ENCODE results near the gene MYEOV. TPM values are rescaled to one million over a fixed set of nuclear protein-coding genes. Genes with fewer than 3 reads are reported as not detected.

Gene MYEOV
- total RNA-seq, 3 donors from 2014 or later (not counting 1 experiment from before 2014, with no cell fraction given): 1.1 to 1.2 TPM; not detected in 1

DNA sequence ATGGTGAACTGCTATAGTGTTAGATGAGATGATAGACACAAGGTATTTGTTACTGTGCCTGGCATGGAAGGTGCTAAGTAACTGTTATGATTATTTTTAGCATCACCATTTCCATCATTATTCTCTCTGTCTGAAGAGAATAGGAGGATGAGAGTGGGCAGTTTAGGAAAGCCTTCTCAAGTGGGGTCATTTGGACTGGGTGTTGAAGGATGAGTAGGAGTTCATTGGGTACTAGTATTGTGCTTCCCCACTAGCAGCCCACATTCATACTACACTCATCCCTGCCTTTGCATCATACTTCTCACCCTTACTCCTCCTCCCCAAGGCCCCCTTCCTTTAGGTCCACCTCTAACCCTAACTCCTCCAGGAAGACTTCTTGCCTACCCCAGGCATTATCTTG, 20.6 kb downstream of the MYEOV start:
- peaks cover 24% of the 10 kb centered on the region for H3K4me1 ChIP-seq (ENCODE audit: control insufficient read depth, insufficient read depth, low read length)
- no peak overlapping the region for H3K4me3 ChIP-seq (ENCODE audit: low read length)
- intact Hi-C loops (cut with micrococcal nuclease): no loop called here
- Mint-ChIP-seq H3K36me3 (no peaks in the 10 kb centered on the region), H3K27ac (no peak overlapping the region), H3K4me3 (no peak overlapping the region), H3K27me3 (ENCODE audit: low read depth in 2 of 2) (peaks cover 3 to 36% of the 10 kb centered on the region in 2 donors), H3K9me3 (no peaks in the 10 kb centered on the region), H3K4me1 (peaks cover 28 to 37% of the 10 kb centered on the region in 2 donors)
- no peak for ATAC-seq
- no peak overlapping the region for H3K27ac ChIP-seq (ENCODE audit: low read length)
- H3K9me3 ChIP-seq (ENCODE audit: control insufficient read depth, insufficient read depth, low read length): no peaks in the 10 kb centered on the region
- H3K27me3 ChIP-seq (ENCODE audit: control insufficient read depth, insufficient read depth, low read length): no peaks in the 10 kb centered on the region
- H3K36me3 ChIP-seq (ENCODE audit: control insufficient read depth, insufficient read depth, low read length): no peaks in the 10 kb centered on the region
- DNase-seq: no peak
- TF ChIP-seq CTCF (IDR thresholded peaks at IDR 0.05): no peak

DNA sequence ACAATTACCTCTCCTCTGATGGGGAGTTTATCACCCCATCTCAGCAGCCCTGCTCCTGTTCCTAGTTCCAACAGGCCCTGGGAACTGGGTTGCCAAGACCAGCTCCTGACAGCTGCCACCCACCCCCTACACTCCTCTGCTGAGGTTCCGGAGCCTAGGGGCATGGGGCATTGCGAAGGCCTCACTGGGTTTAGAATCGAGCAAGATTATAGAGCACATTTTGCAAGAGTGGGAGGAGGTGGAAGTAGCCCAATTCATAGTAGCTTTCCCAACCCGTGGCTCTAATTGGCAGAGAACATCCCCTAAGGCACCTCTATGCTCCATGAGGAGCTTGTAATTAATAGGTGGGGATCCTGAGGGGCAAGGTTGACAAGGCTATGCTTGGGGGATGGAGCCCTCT, 23.0 kb downstream of the MYEOV start:
- Mint-ChIP-seq H3K4me1 (peaks cover 15 to 23% of the 10 kb centered on the region in 2 donors), H3K36me3 (no peaks in the 10 kb centered on the region), H3K27me3 (ENCODE audit: low read depth in 2 of 2) (peaks cover 0 to 29% of the 10 kb centered on the region in 2 donors), H3K9me3 (no peaks in the 10 kb centered on the region), H3K27ac (no peak overlapping the region), H3K4me3 (no peak overlapping the region)
- intact Hi-C loops (cut with micrococcal nuclease): no loop called here
- peaks cover 11% of the 10 kb centered on the region for H3K4me1 ChIP-seq (ENCODE audit: control insufficient read depth, insufficient read depth, low read length)
- DNase-seq (no peak), ATAC-seq (no peak)
- no peaks in the 10 kb centered on the region for H3K27me3 ChIP-seq (ENCODE audit: control insufficient read depth, insufficient read depth, low read length)
- no peak overlapping the region for H3K4me3 ChIP-seq (ENCODE audit: low read length)
- no peaks in the 10 kb centered on the region for H3K36me3 ChIP-seq (ENCODE audit: control insufficient read depth, insufficient read depth, low read length)
- no peaks in the 10 kb centered on the region for H3K9me3 ChIP-seq (ENCODE audit: control insufficient read depth, insufficient read depth, low read length)
- TF ChIP-seq CTCF (IDR thresholded peaks at IDR 0.05): no peak
- H3K27ac ChIP-seq (ENCODE audit: low read length): no peak overlapping the region
- 86% methylated on average over 4 of the region's 4 CpGs for WGBS (ENCODE audit: insufficient coverage)

- TF ChIP-seq CTCF (IDR thresholded peaks at IDR 0.05): no peak
- 55% methylated on average over 2 of the region's 2 CpGs for WGBS (ENCODE audit: insufficient coverage)
- peaks cover 9 to 17% of the 10 kb centered on the region in 2 donors for H3K4me1 Mint-ChIP-seq
- no peak for DNase-seq
- no peak overlapping the region for H3K4me3 Mint-ChIP-seq
- H3K27me3 Mint-ChIP-seq (ENCODE audit: low read depth in 2 of 2): peaks cover 0 to 23% of the 10 kb centered on the region in 2 donors
- Histone ChIP-seq H3K27me3 (ENCODE audit: control insufficient read depth, insufficient read depth, low read length) (no peaks in the 10 kb centered on the region), H3K9me3 (ENCODE audit: control insufficient read depth, insufficient read depth, low read length) (no peaks in the 10 kb centered on the region), H3K4me3 (ENCODE audit: low read length) (no peak overlapping the region), H3K36me3 (ENCODE audit: control insufficient read depth, insufficient read depth, low read length) (no peaks in the 10 kb centered on the region), H3K4me1 (ENCODE audit: control insufficient read depth, insufficient read depth, low read length) (peaks cover 5% of the 10 kb centered on the region), H3K27ac (ENCODE audit: low read length) (no peak overlapping the region)
- no peaks in the 10 kb centered on the region for H3K36me3 Mint-ChIP-seq
- intact Hi-C loops (cut with micrococcal nuclease): no loop called here
- ATAC-seq: no peak
- no peak overlapping the region for H3K27ac Mint-ChIP-seq
- H3K9me3 Mint-ChIP-seq: no peaks in the 10 kb centered on the region
Observed at GRCh38 chr11:69317401-69318092, 23.6 kb downstream of the MYEOV start.

- no peak overlapping the region for H3K4me3 Mint-ChIP-seq
- H3K4me1 Mint-ChIP-seq: peaks cover 8 to 16% of the 10 kb centered on the region in 2 donors
- TF ChIP-seq CTCF (IDR thresholded peaks at IDR 0.05): no peak
- no peaks in the 10 kb centered on the region for H3K4me1 ChIP-seq (ENCODE audit: control insufficient read depth, insufficient read depth, low read length)
- no peaks in the 10 kb centered on the region for H3K9me3 Mint-ChIP-seq
- H3K36me3 Mint-ChIP-seq: no peaks in the 10 kb centered on the region
- H3K9me3 ChIP-seq (ENCODE audit: control insufficient read depth, insufficient read depth, low read length): no peaks in the 10 kb centered on the region
- peaks cover 0 to 23% of the 10 kb centered on the region in 2 donors for H3K27me3 Mint-ChIP-seq (ENCODE audit: low read depth in 2 of 2)
- no peak for ATAC-seq
- H3K4me3 ChIP-seq (ENCODE audit: low read length): no peak overlapping the region
- H3K27ac ChIP-seq (ENCODE audit: low read length): no peak overlapping the region
- no peak overlapping the region for H3K27ac Mint-ChIP-seq
- H3K27me3 ChIP-seq (ENCODE audit: control insufficient read depth, insufficient read depth, low read length): no peaks in the 10 kb centered on the region
- no peaks in the 10 kb centered on the region for H3K36me3 ChIP-seq (ENCODE audit: control insufficient read depth, insufficient read depth, low read length)
- intact Hi-C loops (cut with micrococcal nuclease): no loop called here
- no peak for DNase-seq
- 67% methylated on average over 1 of the region's 1 CpG for WGBS (ENCODE audit: insufficient coverage)
Observed at GRCh38 chr11:69318093-69318420, 24.1 kb downstream of the MYEOV start.

All from natural killer cell (primary cell).